ENCODE results near the gene LRRC14B. TPM values are rescaled to one million over a fixed set of nuclear protein-coding genes. Genes with fewer than 3 reads are reported as not detected.

Gene LRRC14B
- total RNA-seq, 2 experiments from 2014 or later = 4.9 to 9.2 TPM

DNA sequence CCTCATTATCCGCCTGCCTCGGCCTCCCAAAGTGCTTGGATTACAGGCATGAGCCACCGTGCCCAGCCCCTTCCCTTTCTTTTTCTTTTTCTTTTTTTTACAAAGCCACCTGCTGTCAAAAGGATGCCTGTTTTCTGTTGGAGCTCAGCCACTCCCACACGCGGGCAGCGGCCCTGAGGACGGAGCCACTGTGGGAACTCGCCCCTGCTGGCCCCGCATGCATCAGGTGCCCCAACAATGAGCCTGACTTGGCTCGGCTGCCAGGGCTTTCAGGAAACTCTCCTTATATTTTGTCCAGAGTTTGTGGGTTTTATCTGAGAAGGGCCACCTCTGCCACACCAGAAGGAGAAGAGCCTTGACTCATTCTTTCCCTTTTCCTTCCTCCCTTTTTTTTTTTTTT lies 37.1 kb upstream of the LRRC14B start:
- no peak overlapping the region for H3K4me3 ChIP-seq (ENCODE audit: low read depth, low read length, poor library complexity, severe bottlenecking)
- no peaks in the 10 kb centered on the region for H3K9me2 ChIP-seq (ENCODE audit: insufficient read depth, low read length)
- H3K4me1 ChIP-seq (ENCODE audit: insufficient read depth, low read length, poor library complexity, severe bottlenecking) = no peaks in the 10 kb centered on the region
- H3K27ac ChIP-seq (ENCODE audit: low read depth, low read length, poor library complexity, severe bottlenecking) = no peak overlapping the region
- TF ChIP-seq CTCF (conservative IDR thresholded peaks at IDR 0.05; ENCODE audit: low read length) = no peak
- no peak for TF ChIP-seq EZH2phosphoT487 (IDR thresholded peaks at IDR 0.05; ENCODE audit: borderline replicate concordance, low read depth, low read length)
- no peaks in the 10 kb centered on the region for H3K9me3 ChIP-seq (ENCODE audit: low read length)
- ChIA-PET CTCF (ENCODE audit: unreplicated experiment) (no interaction called here), POLR2A (no interaction called here)
- H2AFZ ChIP-seq (ENCODE audit: low read length) = no peak overlapping the region
- no peaks in the 10 kb centered on the region for H4K20me1 ChIP-seq (ENCODE audit: insufficient read depth, low read length)
- H3K36me3 ChIP-seq (ENCODE audit: insufficient read depth, low read length) = no peaks in the 10 kb centered on the region
- intact Hi-C loops (cut with micrococcal nuclease; ENCODE audit: unreplicated experiment) = no loop called here
- BruUV-seq (replicated peaks) = no TSS peak
- no peak overlapping the region for H3K4me2 ChIP-seq (ENCODE audit: low read length)
- DNase-seq (ENCODE audit: low spot score) = no peak
- H3K79me2 ChIP-seq (ENCODE audit: insufficient read depth, low read depth, low read length) = no peaks in the 10 kb centered on the region

- Histone ChIP-seq H3K4me1 (ENCODE audit: insufficient read depth, low read length, poor library complexity, severe bottlenecking) (no peaks in the 10 kb centered on the region), H3K4me2 (ENCODE audit: low read length) (no peak overlapping the region), H3K4me3 (ENCODE audit: low read depth, low read length, poor library complexity, severe bottlenecking) (no peak overlapping the region), H3K36me3 (ENCODE audit: insufficient read depth, low read length) (no peaks in the 10 kb centered on the region), H2AFZ (ENCODE audit: low read length) (no peak overlapping the region), H3K27ac (ENCODE audit: low read depth, low read length, poor library complexity, severe bottlenecking) (no peak overlapping the region), H4K20me1 (ENCODE audit: insufficient read depth, low read length) (no peaks in the 10 kb centered on the region), H3K9me2 (ENCODE audit: insufficient read depth, low read length) (no peaks in the 10 kb centered on the region), H3K79me2 (ENCODE audit: insufficient read depth, low read depth, low read length) (no peaks in the 10 kb centered on the region), H3K9me3 (ENCODE audit: low read length) (no peaks in the 10 kb centered on the region)
- no peak for TF ChIP-seq EZH2phosphoT487 (IDR thresholded peaks at IDR 0.05; ENCODE audit: borderline replicate concordance, low read depth, low read length)
- TF ChIP-seq CTCF (conservative IDR thresholded peaks at IDR 0.05; ENCODE audit: low read length) = no peak
- no TSS peak for BruUV-seq (replicated peaks)
- DNase-seq (ENCODE audit: low spot score) = no peak
- CTCF ChIA-PET (ENCODE audit: unreplicated experiment) = no interaction called here
- intact Hi-C loops (cut with micrococcal nuclease; ENCODE audit: unreplicated experiment) = no loop called here
- POLR2A ChIA-PET = no interaction called here
Observed at GRCh38 chr5:154826-155225, 36.5 kb upstream of the LRRC14B start.

- Histone ChIP-seq H3K4me3 (ENCODE audit: low read depth, low read length, poor library complexity, severe bottlenecking) (no peak overlapping the region), H3K4me2 (ENCODE audit: low read length) (no peak overlapping the region), H3K79me2 (ENCODE audit: insufficient read depth, low read depth, low read length) (no peaks in the 10 kb centered on the region), H3K9me3 (ENCODE audit: low read length) (no peaks in the 10 kb centered on the region), H3K9me2 (ENCODE audit: insufficient read depth, low read length) (no peaks in the 10 kb centered on the region), H4K20me1 (ENCODE audit: insufficient read depth, low read length) (no peaks in the 10 kb centered on the region), H2AFZ (ENCODE audit: low read length) (no peak overlapping the region), H3K4me1 (ENCODE audit: insufficient read depth, low read length, poor library complexity, severe bottlenecking) (no peaks in the 10 kb centered on the region), H3K36me3 (ENCODE audit: insufficient read depth, low read length) (no peaks in the 10 kb centered on the region), H3K27ac (ENCODE audit: low read depth, low read length, poor library complexity, severe bottlenecking) (no peak overlapping the region)
- TF ChIP-seq CTCF (conservative IDR thresholded peaks at IDR 0.05; ENCODE audit: low read length) (no peak), EZH2phosphoT487 (IDR thresholded peaks at IDR 0.05; ENCODE audit: borderline replicate concordance, low read depth, low read length) (no peak)
- intact Hi-C loops (cut with micrococcal nuclease; ENCODE audit: unreplicated experiment) = no loop called here
- ChIA-PET POLR2A (no interaction called here), CTCF (ENCODE audit: unreplicated experiment) (no interaction called here)
- BruUV-seq (replicated peaks) = no TSS peak
- DNase-seq (ENCODE audit: low spot score) = no peak
Observed at GRCh38 chr5:155651-156410, 35.5 kb upstream of the LRRC14B start.

Data from OCI-LY7 (cell line).